H1 (cell line): ENCODE results near the gene ENO2. TPM values are rescaled to one million over a fixed set of nuclear protein-coding genes. Genes with fewer than 3 reads are reported as not detected.

Experiments
- CTCF ChIA-PET: fragments of 300-600 bp; sonication (Branson Sonifier 250); formaldehyde crosslinking; loops from one replicate; lab custom pipeline; 2021; ENCODE audit not compliant: partially characterized antibody; lab: Charles Lee
- POLR2A ChIA-PET: fragments of 300-600 bp; sonication (Branson Sonifier 250); formaldehyde crosslinking; loops from one replicate; lab custom pipeline; 2021; ENCODE audit warnings: inconsistent platforms; ENCODE audit not compliant: partially characterized antibody; lab: Charles Lee
- DNase-seq, 2 experiments: peaks; one replicate each; pipeline versions ENCODE4 v3.0.0 to v3.0.0-alpha.2; 2010 to 2022; ENCODE audit warnings: low spot score in 2 of 2, low read depth in 1 of 2, mixed read lengths in 1 of 2
- FAIRE-seq: peaks from 2 replicates; lab custom pipeline; 2011; peaks lifted over from hg19 to GRCh38; lab: Jason Lieb, UNC
- H2AFZ ChIP-seq: 2 replicates; pipeline ENCODE4 v1.8.1; 2012; ENCODE audit warnings: low read length, inconsistent platforms
- H2AK5ac ChIP-seq: 2 replicates; pipeline ENCODE4 v1.6.1; 2013; ENCODE audit warnings: low read depth, low read length
- H2BK120ac ChIP-seq: replicated peaks from 2 replicates; pipeline ENCODE3; 2013; ENCODE audit warnings: low read depth, low read length, inconsistent platforms
- H2BK12ac ChIP-seq: 2 replicates; pipeline ENCODE4 v1.6.1; 2013; ENCODE audit warnings: low read depth, low read length
- H2BK15ac ChIP-seq: 2 replicates; pipeline ENCODE4 v1.6.1; 2013; ENCODE audit warnings: low read length
- H2BK20ac ChIP-seq: 2 replicates; pipeline ENCODE4 v1.6.1; 2013; ENCODE audit warnings: low read length
- H2BK5ac ChIP-seq: 2 replicates; pipeline ENCODE4 v1.6.1; 2013; ENCODE audit warnings: low read depth, low read length
- H3K14ac ChIP-seq: 2 replicates; pipeline ENCODE4 v1.6.1; 2013; ENCODE audit warnings: inconsistent platforms; ENCODE audit not compliant: insufficient read length
- H3K18ac ChIP-seq: 2 replicates; pipeline ENCODE4 v1.6.1; 2013; ENCODE audit warnings: low read length; ENCODE audit errors: extremely low read depth
- H3K23ac ChIP-seq: 2 replicates; pipeline ENCODE4 v1.6.1; 2013; ENCODE audit warnings: inconsistent platforms; ENCODE audit not compliant: insufficient read length
- H3K23me2 ChIP-seq: 2 replicates; pipeline ENCODE4 v1.6.1; 2013; ENCODE audit warnings: low read depth, low read length
- H3K27ac ChIP-seq: 2 replicates; pipeline ENCODE4 v1.6.1; 2011; ENCODE audit warnings: low read depth, low read length, inconsistent platforms
- H3K27me3 ChIP-seq, 4 experiments: replicated peaks in 1 of 4; 1 replicate in 1 of 4; 2 replicates in 3 of 4; pipeline versions ENCODE4 v1.6.1 to v1.8.1; 2011 to 2013; ENCODE audit warnings: low read length in 3 of 4, mild to moderate bottlenecking in 3 of 4, inconsistent platforms in 2 of 4, mixed read lengths in 2 of 4, moderate library complexity in 1 of 4; ENCODE audit not compliant: control insufficient read depth in 3 of 4, insufficient read depth in 3 of 4; ENCODE audit errors: extremely low read depth in 1 of 4
- H3K36me3 ChIP-seq, 4 experiments: 2 replicates each; pipeline versions ENCODE4 v1.6.1 to v1.8.1; 2011 to 2013; ENCODE audit warnings: mild to moderate bottlenecking in 4 of 4, low read length in 3 of 4, moderate library complexity in 2 of 4, control low read depth in 1 of 4, inconsistent platforms in 1 of 4; ENCODE audit not compliant: insufficient read depth in 4 of 4, control insufficient read depth in 2 of 4
- H3K4ac ChIP-seq: replicated peaks from 2 replicates; pipeline ENCODE3; 2013; ENCODE audit warnings: low read length, low read depth, mixed read lengths, inconsistent platforms; ENCODE audit not compliant: insufficient read length
- H3K4me1 ChIP-seq, 4 experiments: replicated peaks in 1 of 4; 1 replicate in 1 of 4; 2 replicates in 3 of 4; pipeline versions ENCODE4 v1.6.1 to v1.8.1; 2011 to 2013; ENCODE audit warnings: low read length in 3 of 4, inconsistent platforms in 2 of 4, mixed read lengths in 1 of 4; ENCODE audit not compliant: insufficient read depth in 4 of 4, control insufficient read depth in 3 of 4
- H3K4me2 ChIP-seq, 2 experiments: 2 replicates each; pipeline versions ENCODE4 v1.6.1 to v1.8.1; 2011 to 2013; ENCODE audit warnings: low read depth in 2 of 2, low read length in 2 of 2, control low read depth in 1 of 2, inconsistent platforms in 1 of 2, mild to moderate bottlenecking in 1 of 2; ENCODE audit not compliant: insufficient read depth in 1 of 2
- H3K4me3 ChIP-seq, 4 experiments: fragments of 200-600, 300-600 bp in 1 of 4; sonication (generic), shearing (Covaris generic), sonication (Bioruptor Twin) in 1 of 4; 2 replicates each; pipeline versions ENCODE4 v1.5.1 to v1.8.1; 2011 to 2016; ENCODE audit warnings: low read length in 4 of 4, low read depth in 3 of 4, control low read depth in 2 of 4, inconsistent platforms in 2 of 4, mild to moderate bottlenecking in 2 of 4, mixed read lengths in 1 of 4, moderate library complexity in 1 of 4; ENCODE audit not compliant: insufficient read depth in 2 of 4; ENCODE audit errors: extremely low read depth in 1 of 4
- H3K56ac ChIP-seq: replicated peaks from 2 replicates; pipeline ENCODE3; 2013; ENCODE audit warnings: low read depth, mild to moderate bottlenecking, mixed read lengths, low read length, inconsistent platforms; ENCODE audit not compliant: insufficient read length
- H3K79me1 ChIP-seq: 2 replicates; pipeline ENCODE4 v1.6.1; 2013; ENCODE audit warnings: low read depth, low read length, control low read depth
- H3K79me2 ChIP-seq, 2 experiments: 2 replicates each; pipeline versions ENCODE4 v1.6.1 to v1.8.1; 2012 to 2013; ENCODE audit warnings: low read length in 2 of 2, mild to moderate bottlenecking in 2 of 2, inconsistent platforms in 1 of 2; ENCODE audit not compliant: insufficient read depth in 2 of 2, control insufficient read depth in 1 of 2
- H3K9ac ChIP-seq, 4 experiments: replicated peaks in 1 of 4; 1 replicate in 1 of 4; 2 replicates in 3 of 4; pipeline versions ENCODE4 v1.6.1 to v1.8.1; 2011 to 2013; ENCODE audit warnings: low read depth in 3 of 4, low read length in 3 of 4, control low read depth in 2 of 4, mild to moderate bottlenecking in 2 of 4, moderate library complexity in 2 of 4, inconsistent platforms in 1 of 4; ENCODE audit errors: extremely low read depth in 1 of 4
- H3K9me3 ChIP-seq, 2 experiments: 2 replicates each; pipeline versions ENCODE4 v1.6.1 to v1.8.1; 2012 to 2013; ENCODE audit warnings: mild to moderate bottlenecking in 2 of 2, moderate library complexity in 2 of 2, control low read depth in 1 of 2, inconsistent platforms in 1 of 2, low read depth in 1 of 2, low read length in 1 of 2, mixed read lengths in 1 of 2; ENCODE audit not compliant: insufficient read depth in 2 of 2
- H4K20me1 ChIP-seq, 2 experiments: replicated peaks in 1 of 2; 2 replicates each; pipeline versions ENCODE3 to v1.8.1; 2011 to 2013; ENCODE audit warnings: inconsistent platforms in 2 of 2, low read length in 2 of 2, mild to moderate bottlenecking in 1 of 2; ENCODE audit not compliant: insufficient read depth in 2 of 2, control insufficient read depth in 1 of 2
- H4K5ac ChIP-seq: 2 replicates; pipeline ENCODE4 v1.6.1; 2013; ENCODE audit warnings: low read length, low read depth, mixed read lengths, inconsistent platforms; ENCODE audit not compliant: insufficient read length
- H4K8ac ChIP-seq: 2 replicates; pipeline ENCODE4 v1.8.0; 2013; ENCODE audit warnings: mild to moderate bottlenecking, moderate library complexity, low read length, inconsistent platforms; ENCODE audit not compliant: insufficient read depth; ENCODE audit errors: extremely low read depth
- H4K91ac ChIP-seq: replicated peaks from 2 replicates; pipeline ENCODE3; 2013; ENCODE audit warnings: low read length, mixed read lengths, inconsistent platforms; ENCODE audit not compliant: insufficient read length
- GABPA ChIP-seq: IDR thresholded peaks from 2 replicates; pipeline ENCODE4 v1.6.1; 2011; ENCODE audit warnings: mild to moderate bottlenecking, low read length, moderate library complexity, borderline replicate concordance; ENCODE audit not compliant: insufficient read depth
- TAF1 ChIP-seq: IDR thresholded peaks from 2 replicates; pipeline ENCODE4 v1.6.1; 2011; ENCODE audit warnings: mild to moderate bottlenecking, low read depth, low read length
- WGBS, 2 experiments: shearing (Covaris generic) in 1 of 2; methylation state at CpG; one replicate each; pipeline versions ENCODE4 v1.1.6 to v1.1.7; 2013 to 2015; ENCODE audit warnings: low lambda C conversion rate in 2 of 2, mixed read lengths in 2 of 2, inconsistent platforms in 1 of 2, low coverage in 1 of 2, missing lambda C conversion rate in 1 of 2; ENCODE audit not compliant: insufficient replicate concordance in 2 of 2, insufficient coverage in 1 of 2, insufficient read length in 1 of 2; ENCODE audit errors: extremely low coverage in 1 of 2, missing lambda C conversion rate in 1 of 2; 5-methylcytosine and 5-hydroxymethylcytosine counted together
- polyA plus RNA-seq, 7 experiments: library from polyadenylated mRNA; depleted of rRNA in 3 of 7; stranded (reverse) in 5 of 7; unstranded in 2 of 7; fragments of >200 nt in 5 of 7; fragments of 200-250 nt in 2 of 7; gene quantifications; 1 replicate in 5 of 7; 2 replicates in 1 of 7; 4 replicates in 1 of 7; pipeline versions ENCODE4 v1.2.1 to v1.2.3, GENCODE V29; 2011 to 2013; ENCODE audit warnings: missing spikeins in 2 of 7, mixed read lengths in 2 of 7
- total RNA-seq: library from RNA; stranded (reverse); fragmentation: NEBNext Ultra II Directional; extraction: Animal tissue kit (Norgen Biotek cat#: 25700); gene quantifications from 2 replicates; pipeline ENCODE4 v1.2.1, GENCODE V29; 2021

The ENO2 gene
- total and polyA plus RNA-seq, 2 of the 8 experiments (the other 6 are each of a cell fraction or from before 2014, with no cell fraction given): 92.4 to 102 TPM

- Histone ChIP-seq H2BK20ac (no peak overlapping the region), H3K18ac (no peak overlapping the region), H3K79me2 (no peaks in the 10 kb centered on the region), H3K56ac (no peak overlapping the region), H3K4ac (no peak overlapping the region), H4K91ac (no peak overlapping the region), H2BK15ac (0 out of 2 replicates have a peak overlapping the region, but pooled peaks have one; percentile 22), H3K23me2 (peaks cover 3% of the 10 kb centered on the region; the same call in 1 of the 2 replicates), H3K9ac (peak overlapping the region in 3 of 4 experiments; percentile 60 to 77 (median 76); a peak in 5 of 7 replicates), H3K23ac (no peak overlapping the region), H3K4me1 (peaks cover 3 to 12% (median 7%) of the 10 kb centered on the region in 4 experiments; a peak in 5 of 7 replicates), H3K27ac (peak overlapping the region; percentile 76; the same call in 1 of the 2 replicates), H2AK5ac (no peak overlapping the region), H3K27me3 (peaks cover 0 to 4% (median 0%) of the 10 kb centered on the region in 4 experiments; a peak in 4 of 7 replicates), H4K5ac (no peak overlapping the region), H2AFZ (no peak overlapping the region), H4K8ac (no peak overlapping the region), H3K4me3 (peak overlapping the region in 3 of 4 experiments; percentile 48 to 64 (median 56); a peak in 5 of 8 replicates), H3K4me2 (peak overlapping the region; percentile 84 to 95), H2BK120ac (no peak overlapping the region), H3K9me3 (no peaks in the 10 kb centered on the region), H4K20me1 (no peaks in the 10 kb centered on the region), H2BK5ac (peak overlapping the region; percentile 36), H3K14ac (no peak overlapping the region), H2BK12ac (no peak overlapping the region), H3K36me3 (no peaks in the 10 kb centered on the region), H3K79me1 (no peaks in the 10 kb centered on the region)
- 62% methylated on average over 5 of the region's 5 CpGs; no CpG with 5 or more reads in 1 of the 2 experiments for WGBS, 2 experiments
- FAIRE-seq (no peak), DNase-seq (no peak)
- ChIA-PET POLR2A (interaction anchor here (0.7 to 39.6 kb wide), 11 partner anchors 8 to 145 kb away, joined by 3 to 1027 read pairs (median 18); partner anchors contain the start of genes ATN1, C12orf57, ENO2 and PTPN6), CTCF (interaction anchor here (0.6 to 13.0 kb wide), 11 partner anchors 13 to 239 kb away, joined by 3 to 74 read pairs (median 7); partner anchors contain the start of genes ATN1, ENO2 and SPSB2)
- TF ChIP-seq GABPA (no peak), TAF1 (no peak)
Measured at GRCh38 chr12:6905414-6906040, 8.9 kb upstream of the ENO2 start.
